Measurements from ENCODE around the gene ABCA7. TPM values are rescaled to one million over a fixed set of nuclear protein-coding genes. Genes with fewer than 3 reads are reported as not detected.

ABCA7 gene
- total and polyA plus RNA-seq, 2 of the 8 experiments (the other 6 are each of a cell fraction or from before 2014, with no cell fraction given) = 10.4 to 25.6 TPM

- H2AK5ac ChIP-seq (ENCODE audit: low read depth, low read length) = no peak overlapping the region
- DNase-seq (ENCODE audit: low read depth in 1 of 2, low spot score in 2 of 2) (no peak), FAIRE-seq (no peak)
- no peak overlapping the region for H4K5ac ChIP-seq (ENCODE audit: insufficient read length, low read depth, low read length)
- H2BK15ac ChIP-seq (ENCODE audit: low read length) = no peak overlapping the region
- H2BK20ac ChIP-seq (ENCODE audit: low read length) = no peak overlapping the region
- no peaks in the 10 kb centered on the region for H3K23me2 ChIP-seq (ENCODE audit: low read depth, low read length)
- no peak overlapping the region for H3K4me2 ChIP-seq (ENCODE audit: insufficient read depth in 1 of 2, low read depth in 2 of 2, low read length in 2 of 2)
- no peaks in the 10 kb centered on the region for H3K27me3 ChIP-seq (replicated peaks in 1 of 4; ENCODE audit: control insufficient read depth in 3 of 4, extremely low read depth in 1 of 4, insufficient read depth in 3 of 4, low read length in 3 of 4)
- H4K20me1 ChIP-seq (replicated peaks in 1 of 2; ENCODE audit: control insufficient read depth in 1 of 2, insufficient read depth in 2 of 2, low read length in 2 of 2) = peaks cover 32 to 46% of the 10 kb centered on the region in 2 experiments
- H3K79me1 ChIP-seq (ENCODE audit: low read depth, low read length) = peaks cover 17% of the 10 kb centered on the region
- ChIA-PET POLR2A (ENCODE audit: partially characterized antibody) (interaction anchor here (1.2 to 6.4 kb wide), 7 partner anchors 9 to 71 kb away, joined by 3 to 62 read pairs (median 5); partner anchors contain the start of genes ABCA7 and CNN2), CTCF (ENCODE audit: partially characterized antibody) (interaction anchor here (0.6 to 2.3 kb wide), 7 partner anchors 9 to 149 kb away, joined by 3 to 5 read pairs (median 3); partner anchors contain the start of gene WDR18)
- H4K8ac ChIP-seq (ENCODE audit: extremely low read depth, insufficient read depth, low read length) = peak overlapping the region; percentile 22; the same call in 1 of the 2 replicates
- no peak overlapping the region for H2BK12ac ChIP-seq (ENCODE audit: low read depth, low read length)
- no peaks in the 10 kb centered on the region for H3K9me3 ChIP-seq (ENCODE audit: insufficient read depth in 2 of 2, low read depth in 1 of 2, low read length in 1 of 2)
- H3K27ac ChIP-seq (ENCODE audit: low read depth, low read length) = no peak overlapping the region
- H3K23ac ChIP-seq (ENCODE audit: insufficient read length) = no peak overlapping the region
- no peak overlapping the region for H3K18ac ChIP-seq (ENCODE audit: extremely low read depth, low read length)
- peaks cover 24 to 64% of the 10 kb centered on the region in 2 experiments; a peak in 3 of 4 replicates for H3K79me2 ChIP-seq (ENCODE audit: control insufficient read depth in 1 of 2, insufficient read depth in 2 of 2, low read length in 2 of 2)
- H2AFZ ChIP-seq (ENCODE audit: low read length) = no peak overlapping the region
- H3K4me1 ChIP-seq (replicated peaks in 1 of 4; ENCODE audit: control insufficient read depth in 3 of 4, insufficient read depth in 4 of 4, low read length in 3 of 4) = peaks cover 0 to 27% (median 19%) of the 10 kb centered on the region in 4 experiments; a peak in 5 of 7 replicates
- peaks cover 8 to 47% (median 11%) of the 10 kb centered on the region in 4 experiments; a peak in 6 of 8 replicates for H3K36me3 ChIP-seq (ENCODE audit: control insufficient read depth in 2 of 4, insufficient read depth in 4 of 4, low read length in 3 of 4)
- H4K91ac ChIP-seq (replicated peaks; ENCODE audit: insufficient read length, low read length) = no peak overlapping the region
- no peak overlapping the region for H3K56ac ChIP-seq (replicated peaks; ENCODE audit: insufficient read length, low read depth, low read length)
- H2BK120ac ChIP-seq (replicated peaks; ENCODE audit: low read depth, low read length) = no peak overlapping the region
- 92% methylated on average over 46 of the region's 49 CpGs; no CpG with 5 or more reads in 1 of the 2 experiments for WGBS, 2 experiments (ENCODE audit: extremely low coverage in 1 of 2, insufficient coverage in 1 of 2, insufficient read length in 1 of 2, insufficient replicate concordance in 2 of 2, low coverage in 1 of 2, low lambda C conversion rate in 2 of 2, missing lambda C conversion rate in 1 of 2)
- H2BK5ac ChIP-seq (ENCODE audit: low read depth, low read length) = no peak overlapping the region
- no peak overlapping the region for H3K4ac ChIP-seq (replicated peaks; ENCODE audit: insufficient read length, low read depth, low read length)
- H3K4me3 ChIP-seq (ENCODE audit: extremely low read depth in 1 of 4, insufficient read depth in 2 of 4, low read depth in 3 of 4, low read length in 4 of 4) = no peak overlapping the region
- no peak overlapping the region for H3K9ac ChIP-seq (replicated peaks in 1 of 4; ENCODE audit: extremely low read depth in 1 of 4, low read depth in 3 of 4, low read length in 3 of 4)
- H3K14ac ChIP-seq (ENCODE audit: insufficient read length) = no peak overlapping the region
- TF ChIP-seq GTF2F1 (IDR thresholded peaks at IDR 0.05; ENCODE audit: borderline replicate concordance, low read depth, low read length) = no peak
- TF ChIP-seq PHF8 (conservative IDR thresholded peaks at IDR 0.05; ENCODE audit: low read depth, low read length) = no peak
- TF ChIP-seq BCL11A (IDR thresholded peaks at IDR 0.05; ENCODE audit: low read depth in 2 of 2, low read length in 2 of 2) = no peak
- no peak for TF ChIP-seq ATF3 (IDR thresholded peaks at IDR 0.05; ENCODE audit: insufficient read depth, low read depth, low read length)
- TF ChIP-seq NANOG (IDR thresholded peaks at IDR 0.05; ENCODE audit: insufficient read depth, low read depth, low read length, poor library complexity, severe bottlenecking) = no peak
- TF ChIP-seq YY1 (IDR thresholded peaks at IDR 0.05; ENCODE audit: low read depth, low read length) = no peak
- TF ChIP-seq, protein P1, sequence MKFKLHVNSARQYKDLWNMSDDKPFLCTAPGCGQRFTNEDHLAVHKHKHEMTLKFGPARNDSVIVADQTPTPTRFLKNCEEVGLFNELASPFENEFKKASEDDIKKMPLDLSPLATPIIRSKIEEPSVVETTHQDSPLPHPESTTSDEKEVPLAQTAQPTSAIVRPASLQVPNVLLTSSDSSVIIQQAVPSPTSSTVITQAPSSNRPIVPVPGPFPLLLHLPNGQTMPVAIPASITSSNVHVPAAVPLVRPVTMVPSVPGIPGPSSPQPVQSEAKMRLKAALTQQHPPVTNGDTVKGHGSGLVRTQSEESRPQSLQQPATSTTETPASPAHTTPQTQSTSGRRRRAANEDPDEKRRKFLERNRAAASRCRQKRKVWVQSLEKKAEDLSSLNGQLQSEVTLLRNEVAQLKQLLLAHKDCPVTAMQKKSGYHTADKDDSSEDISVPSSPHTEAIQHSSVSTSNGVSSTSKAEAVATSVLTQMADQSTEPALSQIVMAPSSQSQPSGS (IDR thresholded peaks at IDR 0.05; ENCODE audit: low read length) = no peak
- no peak for TF ChIP-seq JUN (IDR thresholded peaks at IDR 0.05; ENCODE audit: low read depth, low read length)
- no peak for TF ChIP-seq CREB1 (IDR thresholded peaks at IDR 0.05)
These were observed 25.5 kb upstream of the ABCA7 start for GRCh38 chr19:1014161-1015060.
